OCI-LY7 (cell line): ENCODE measurements around the gene TK2. TPM values are rescaled to one million over a fixed set of nuclear protein-coding genes. Genes with fewer than 3 reads are reported as not detected.
A peak's percentile ranks its signal among the peaks of the same experiment; 100 is the strongest.

ENCODE experiments used
- BruUV-seq: library from RNA; stranded (reverse); fragments of 400-500 nt; replicated peaks from 2 replicates; lab custom pipeline; 2021; lab: Mats Ljungman, UMichigan
- CTCF ChIA-PET: fragments of 300-600 bp; sonication (Branson Sonifier 250); formaldehyde crosslinking; loops from one replicate; lab custom pipeline; 2022; ENCODE audit warnings: antibody characterized with exemption; ENCODE audit not compliant: unreplicated experiment; lab: Charles Lee
- POLR2A ChIA-PET: fragments of 300-600 bp; sonication (Branson Sonifier 250); formaldehyde crosslinking; loops from one replicate; lab custom pipeline; 2022; ENCODE audit warnings: antibody characterized with exemption; lab: Charles Lee
- DNase-seq: peaks from one replicate; pipeline ENCODE4 v3.0.0-alpha.2; 2015; ENCODE audit warnings: low spot score
- H2AFZ ChIP-seq: fragments of 200-600 bp; sonication (generic), shearing (Covaris generic); 2 replicates; pipeline ENCODE4 v1.6.1; 2014; ENCODE audit warnings: mild to moderate bottlenecking, antibody characterized with exemption, low read length, moderate library complexity
- H3K27ac ChIP-seq: fragments of 200-600 bp; sonication (generic); 2 replicates; pipeline ENCODE4 v1.5.1; 2014; ENCODE audit warnings: mixed run types, low read depth, mild to moderate bottlenecking, moderate library complexity, low read length, inconsistent platforms; ENCODE audit not compliant: poor library complexity, severe bottlenecking
- H3K36me3 ChIP-seq: fragments of 200-600 bp; sonication (generic); 2 replicates; pipeline ENCODE4 v1.6.1; 2014; ENCODE audit warnings: mild to moderate bottlenecking, antibody characterized with exemption, low read length, moderate library complexity, mixed read lengths; ENCODE audit not compliant: insufficient read depth
- H3K4me1 ChIP-seq: fragments of 200-600 bp; sonication (generic); 2 replicates; pipeline ENCODE4 v1.5.1; 2014; ENCODE audit warnings: mild to moderate bottlenecking, low read length; ENCODE audit not compliant: insufficient read depth, poor library complexity, severe bottlenecking
- H3K4me2 ChIP-seq: fragments of 200-600 bp; sonication (generic); 2 replicates; pipeline ENCODE4 v1.6.1; 2014; ENCODE audit warnings: mild to moderate bottlenecking, low read length
- H3K4me3 ChIP-seq: fragments of 200-600 bp; sonication (generic); 2 replicates; pipeline ENCODE4 v1.5.1; 2014; ENCODE audit warnings: mild to moderate bottlenecking, low read depth, low read length; ENCODE audit not compliant: poor library complexity, severe bottlenecking
- H3K79me2 ChIP-seq: fragments of 200-600 bp; sonication (generic); 2 replicates; pipeline ENCODE4 v1.6.1; 2016; ENCODE audit warnings: low read depth, mild to moderate bottlenecking, low read length, moderate library complexity, mixed read lengths; ENCODE audit not compliant: insufficient read depth
- H3K9me2 ChIP-seq: fragments of 200-600 bp; sonication (generic); 2 replicates; pipeline ENCODE4 v1.6.1; 2016; ENCODE audit warnings: mild to moderate bottlenecking, low read length, mixed read lengths; ENCODE audit not compliant: insufficient read depth
- H3K9me3 ChIP-seq: fragments of 200-600 bp; sonication (generic); 2 replicates; pipeline ENCODE4 v1.6.1; 2014; ENCODE audit warnings: mild to moderate bottlenecking, mixed run types, low read length, mixed read lengths
- H4K20me1 ChIP-seq: fragments of 200-600 bp; sonication (generic); 2 replicates; pipeline ENCODE4 v1.6.1; 2014; ENCODE audit warnings: mild to moderate bottlenecking, antibody characterized with exemption, low read length, moderate library complexity, mixed read lengths; ENCODE audit not compliant: insufficient read depth
- CTCF ChIP-seq: fragments of 200-600 bp; sonication (generic); conservative IDR thresholded peaks from 2 replicates; pipeline ENCODE4 v1.5.1; 2014; ENCODE audit warnings: mild to moderate bottlenecking, antibody characterized with exemption, low read length, moderate library complexity, mixed read lengths
- EZH2phosphoT487 ChIP-seq: fragments of 200-600 bp; sonication (generic); IDR thresholded peaks from 2 replicates; pipeline ENCODE4 v1.6.1; 2018; ENCODE audit warnings: low read depth, borderline replicate concordance, mild to moderate bottlenecking, mixed run types, antibody characterized with exemption, low read length, moderate library complexity, mixed read lengths
- intact Hi-C: fragments of 100-400 bp; cut with micrococcal nuclease; formaldehyde crosslinking; loops from one replicate; pipeline ENCODE4 v1.10.0; 2022; ENCODE audit not compliant: unreplicated experiment
- total RNA-seq, 2 experiments: library from RNA; depleted of rRNA in 1 of 2; stranded (reverse); fragments of >200 nt in 1 of 2; shearing (Covaris generic) in 1 of 2; gene quantifications; 2 replicates each; pipeline ENCODE4 v1.2.3, GENCODE V29; 2014 to 2022

The TK2 gene
- total RNA-seq, 2 experiments from 2014 or later: 0.06 to 1.9 TPM

GRCh38 chr16:66529475-66529874 is 20.4 kb downstream of the TK2 start:
- Histone ChIP-seq H3K4me1 (peaks cover 18% of the 10 kb centered on the region), H3K9me2 (no peaks in the 10 kb centered on the region), H3K27ac (no peak overlapping the region), H2AFZ (no peak overlapping the region), H3K79me2 (no peaks in the 10 kb centered on the region), H3K36me3 (no peaks in the 10 kb centered on the region), H4K20me1 (no peaks in the 10 kb centered on the region), H3K4me3 (no peak overlapping the region), H3K4me2 (no peak overlapping the region), H3K9me3 (no peaks in the 10 kb centered on the region)
- TF ChIP-seq EZH2phosphoT487 (no peak), CTCF (no peak)
- no TSS peak for BruUV-seq
- CTCF ChIA-PET: no interaction called here
- DNase-seq: no peak
- POLR2A ChIA-PET: interaction anchor here (0.7 kb wide), 1 partner anchor 7 kb away, joined by 3 read pairs; no protein-coding TSS in a partner anchor
- intact Hi-C loops: no loop called here

- H3K9me2 ChIP-seq: no peaks in the 10 kb centered on the region
- no peak overlapping the region for H2AFZ ChIP-seq
- H4K20me1 ChIP-seq: no peaks in the 10 kb centered on the region
- ChIA-PET CTCF (no interaction called here), POLR2A (no interaction called here)
- TF ChIP-seq CTCF (no peak), EZH2phosphoT487 (no peak)
- no peaks in the 10 kb centered on the region for H3K36me3 ChIP-seq
- no peak for DNase-seq
- H3K79me2 ChIP-seq: no peaks in the 10 kb centered on the region
- intact Hi-C loops: no loop called here
- BruUV-seq: no TSS peak
- H3K4me2 ChIP-seq: no peak overlapping the region
- no peak overlapping the region for H3K27ac ChIP-seq
- no peaks in the 10 kb centered on the region for H3K9me3 ChIP-seq
- peaks cover 29% of the 10 kb centered on the region for H3K4me1 ChIP-seq
- H3K4me3 ChIP-seq: no peak overlapping the region
Measured at GRCh38 chr16:66528294-66528693, 21.6 kb downstream of the TK2 start.

GRCh38 chr16:66525396-66526180 is 24.3 kb downstream of the TK2 start:
- no peaks in the 10 kb centered on the region for H3K9me2 ChIP-seq
- peak overlapping the region; percentile 66 for H3K4me2 ChIP-seq
- H3K36me3 ChIP-seq: no peaks in the 10 kb centered on the region
- DNase-seq: no peak
- no peak overlapping the region for H2AFZ ChIP-seq
- H3K79me2 ChIP-seq: no peaks in the 10 kb centered on the region
- peak overlapping the region; percentile 66 for H3K27ac ChIP-seq
- peaks cover 52% of the 10 kb centered on the region for H3K4me1 ChIP-seq
- no peaks in the 10 kb centered on the region for H4K20me1 ChIP-seq
- TF ChIP-seq EZH2phosphoT487 (no peak), CTCF (no peak)
- intact Hi-C loops: loop anchor here (2.0 kb wide), 2 partner anchors 13 to 27 kb away; partner anchors contain the start of gene CKLF
- POLR2A ChIA-PET: interaction anchor here (0.5 to 2.7 kb wide), 5 partner anchors 10 to 174 kb away, joined by 3 to 15 read pairs (median 4); no protein-coding TSS in a partner anchor
- H3K9me3 ChIP-seq: no peaks in the 10 kb centered on the region
- H3K4me3 ChIP-seq: peak overlapping the region; percentile 32
- CTCF ChIA-PET: no interaction called here
- no TSS peak for BruUV-seq
